SHP77 (cell line): Measurements from ENCODE around the gene NCAPH2.
A peak's percentile ranks its signal among the peaks of the same experiment; 100 is the strongest.
"Not testable (repeated sequence)": the region's sequence is repeated elsewhere in the genome, so short reads cannot be mapped to it uniquely, and the experiment has no call there.

Experiments used
- DNase-seq, 2 experiments: peaks; one replicate each; lab custom pipeline; 2025; lab: John Stamatoyannopoulos, UW

NCAPH2 gene

GRCh38 chr22:50519151-50519550, 11.1 kb downstream of the NCAPH2 start:
- DNase-seq, result no peak

GRCh38 chr22:50520184-50520583, 12.2 kb downstream of the NCAPH2 start:
- not testable (repeated sequence) for DNase-seq

GRCh38 chr22:50520826-50521453, 12.9 kb downstream of the NCAPH2 start:
- no peak for DNase-seq

- no peak for DNase-seq
Observed at GRCh38 chr22:50521710-50522109, 13.7 kb downstream of the NCAPH2 start.

- no peak for DNase-seq
Observed at GRCh38 chr22:50522208-50522805, 14.3 kb downstream of the NCAPH2 start.

GRCh38 chr22:50522806-50523438, 14.9 kb downstream of the NCAPH2 start:
- no peak for DNase-seq

GRCh38 chr22:50523458-50523805, 15.4 kb downstream of the NCAPH2 start:
- DNase-seq, result no peak

- DNase-seq, result peak; percentile 89 to 91
Observed at GRCh38 chr22:50523806-50524675, 16.0 kb downstream of the NCAPH2 start.

- peak in 1 of 2 experiments; percentile 38 for DNase-seq
Observed at GRCh38 chr22:50524676-50525103, 16.7 kb downstream of the NCAPH2 start.

- peak; percentile 93 to 97 for DNase-seq
Observed at GRCh38 chr22:50525104-50525857, 17.3 kb downstream of the NCAPH2 start, which contains the start of gene SCO2. TSS of gene SCO2 (minus strand) at chr22:50525598. CDS start at chr22:50524411, 1,187 bp downstream.

- DNase-seq, result no peak
Observed at GRCh38 chr22:50525858-50526107, 17.8 kb downstream of the NCAPH2 start.

GRCh38 chr22:50526108-50526833, 18.2 kb downstream of the NCAPH2 start:
- DNase-seq, result peak; percentile 59 to 80

- DNase-seq, result no peak
Observed at GRCh38 chr22:50526834-50527801, 19.1 kb downstream of the NCAPH2 start.

- no peak for DNase-seq
Observed at GRCh38 chr22:50527921-50528681, 20.1 kb downstream of the NCAPH2 start.

GRCh38 chr22:50528682-50529415, 20.8 kb downstream of the NCAPH2 start:
- DNase-seq, result no peak

GRCh38 chr22:50529416-50529896, 21.4 kb downstream of the NCAPH2 start:
- DNase-seq, result no peak

- no peak for DNase-seq
Observed at GRCh38 chr22:50529897-50530579, 22.0 kb downstream of the NCAPH2 start, which contains the start of gene TYMP. TSS of gene TYMP (minus strand) at chr22:50530012. CDS start at chr22:50529709, 303 bp downstream.

GRCh38 chr22:50530580-50530876, 22.5 kb downstream of the NCAPH2 start:
- DNase-seq, result no peak
